Loucy (cell line): Measurements from ENCODE around the gene FGFR2.

Experiments
- H2AFZ ChIP-seq: fragments of 200-600 bp; sonication (generic); 2 replicates; pipeline ENCODE4 v1.6.0; 2016; ENCODE audit warnings: antibody characterized with exemption, mild to moderate bottlenecking, low read length, moderate library complexity
- H3F3A ChIP-seq: fragments of 200-600 bp; 2 replicates; pipeline ENCODE4 v1.6.0; 2016; ENCODE audit warnings: antibody characterized with exemption, low read depth, mild to moderate bottlenecking
- H3K27me3 ChIP-seq: fragments of 200-600 bp; sonication (generic); 2 replicates; pipeline ENCODE4 v1.6.1; 2014; ENCODE audit warnings: low read length, mild to moderate bottlenecking; ENCODE audit not compliant: insufficient read depth, poor library complexity, severe bottlenecking
- H3K36me3 ChIP-seq: fragments of 200-600 bp; sonication (generic); 2 replicates; pipeline ENCODE4 v1.6.1; 2016; ENCODE audit warnings: low read length; ENCODE audit not compliant: insufficient read depth
- H3K4me1 ChIP-seq: fragments of 200-600 bp; sonication (generic); 2 replicates; pipeline ENCODE4 v1.5.1; 2014; ENCODE audit warnings: low read length, mild to moderate bottlenecking; ENCODE audit not compliant: insufficient read depth, poor library complexity, severe bottlenecking
- H3K4me2 ChIP-seq: fragments of 200-600 bp; sonication (generic); 2 replicates; pipeline ENCODE4 v1.6.0; 2014; ENCODE audit warnings: antibody characterized with exemption, low read length, low read depth, mild to moderate bottlenecking; ENCODE audit not compliant: poor library complexity, severe bottlenecking
- H3K4me3 ChIP-seq: fragments of 200-600 bp; sonication (generic); 2 replicates; pipeline ENCODE4 v1.5.1; 2014; ENCODE audit warnings: low read length, mild to moderate bottlenecking, mixed read lengths; ENCODE audit not compliant: poor library complexity, severe bottlenecking
- H3K79me2 ChIP-seq: fragments of 200-600 bp; sonication (generic); 2 replicates; pipeline ENCODE4 v1.6.1; 2014; ENCODE audit warnings: low read length; ENCODE audit not compliant: insufficient read depth
- H3K9ac ChIP-seq: fragments of 200-600 bp; sonication (generic); 2 replicates; pipeline ENCODE4 v1.6.0; 2014; ENCODE audit warnings: mild to moderate bottlenecking, low read depth, low read length, moderate library complexity; ENCODE audit not compliant: poor library complexity, severe bottlenecking
- H3K9me2 ChIP-seq: fragments of 200-600 bp; sonication (generic); replicated peaks from 2 replicates; pipeline ENCODE4 v1.6.1; 2016; ENCODE audit warnings: low read depth, low read length, mixed read lengths
- H3K9me3 ChIP-seq: fragments of 200-600 bp; sonication (generic); 2 replicates; pipeline ENCODE4 v1.6.1; 2014; ENCODE audit warnings: mild to moderate bottlenecking, antibody characterized with exemption, low read length, low read depth; ENCODE audit not compliant: insufficient read depth
- H4K20me1 ChIP-seq: fragments of 200-600 bp; sonication (generic); 2 replicates; pipeline ENCODE4 v1.6.0; 2014; ENCODE audit warnings: antibody characterized with exemption, low read length, mild to moderate bottlenecking; ENCODE audit not compliant: insufficient read depth, poor library complexity, severe bottlenecking
- CTCF ChIP-seq: fragments of 200-600 bp; sonication (generic); conservative IDR thresholded peaks from 2 replicates; pipeline ENCODE4 v1.5.1; 2014; ENCODE audit warnings: mild to moderate bottlenecking, antibody characterized with exemption, low read length
- EZH2phosphoT487 ChIP-seq: fragments of 200-600 bp; IDR thresholded peaks from 2 replicates; pipeline ENCODE4 v1.6.1; 2018; ENCODE audit warnings: antibody characterized with exemption, mild to moderate bottlenecking, moderate library complexity, borderline replicate concordance

FGFR2 gene

DNA sequence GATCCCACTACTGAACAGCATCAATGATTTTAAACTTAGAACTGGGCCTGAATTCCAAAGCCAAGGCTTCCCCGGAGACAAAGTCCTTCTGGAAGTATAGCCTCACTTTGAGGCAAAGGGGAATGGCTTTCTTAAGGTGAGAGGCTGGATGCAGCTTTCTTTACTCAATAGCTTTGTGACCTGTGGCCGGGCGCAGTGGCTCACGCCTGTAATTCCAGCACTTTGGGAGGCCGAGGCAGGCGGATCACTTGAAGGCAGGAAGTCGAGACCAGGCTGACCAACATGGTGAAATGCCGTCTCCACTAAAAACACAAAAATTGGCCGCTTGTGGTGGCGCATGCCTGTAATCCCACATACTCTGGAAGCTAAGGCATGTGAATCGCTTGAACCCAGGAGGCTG, 3.2 kb upstream of the FGFR2 start:
- TF ChIP-seq EZH2phosphoT487 (no peak), CTCF (no peak)
- H4K20me1 ChIP-seq, result no peaks in the 10 kb centered on the region
- H3K4me1 ChIP-seq, result no peaks in the 10 kb centered on the region
- H3K36me3 ChIP-seq, result no peaks in the 10 kb centered on the region
- no peak overlapping the region for H3K4me2 ChIP-seq
- H3K79me2 ChIP-seq, result no peaks in the 10 kb centered on the region
- H3F3A ChIP-seq, result no peaks in the 10 kb centered on the region
- no peak overlapping the region for H2AFZ ChIP-seq
- H3K9me3 ChIP-seq, result no peaks in the 10 kb centered on the region
- no peaks in the 10 kb centered on the region for H3K27me3 ChIP-seq
- H3K9ac ChIP-seq, result no peak overlapping the region
- H3K9me2 ChIP-seq, result no peaks in the 10 kb centered on the region
- H3K4me3 ChIP-seq, result no peak overlapping the region

DNA sequence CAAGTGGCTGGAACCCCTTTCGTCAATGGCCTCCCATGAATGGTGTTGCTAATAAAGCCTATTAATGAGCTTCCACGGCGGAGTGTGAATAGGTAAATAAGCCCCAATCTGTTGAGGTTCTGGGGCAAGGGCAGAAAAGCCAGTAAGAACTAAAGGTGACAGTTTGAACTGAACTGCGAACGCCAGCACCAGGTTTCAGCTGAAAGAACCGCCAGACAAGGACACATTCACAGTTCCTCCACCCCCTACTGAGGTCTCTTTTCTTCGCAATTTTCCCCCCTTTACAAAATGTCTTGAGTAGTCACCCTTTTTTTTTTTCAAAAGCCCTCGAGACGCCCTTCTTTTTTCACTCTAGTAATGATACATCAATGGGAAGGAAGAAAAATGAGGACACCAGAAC, 2.4 kb upstream of the FGFR2 start:
- no peak overlapping the region for H2AFZ ChIP-seq
- TF ChIP-seq EZH2phosphoT487 (no peak), CTCF (no peak)
- no peaks in the 10 kb centered on the region for H3K4me1 ChIP-seq
- H3K36me3 ChIP-seq, result no peaks in the 10 kb centered on the region
- no peak overlapping the region for H3K4me2 ChIP-seq
- no peaks in the 10 kb centered on the region for H3K27me3 ChIP-seq
- H3F3A ChIP-seq, result no peaks in the 10 kb centered on the region
- H3K9me2 ChIP-seq, result no peaks in the 10 kb centered on the region
- H4K20me1 ChIP-seq, result no peaks in the 10 kb centered on the region
- no peak overlapping the region for H3K9ac ChIP-seq
- no peaks in the 10 kb centered on the region for H3K9me3 ChIP-seq
- no peak overlapping the region for H3K4me3 ChIP-seq
- H3K79me2 ChIP-seq, result no peaks in the 10 kb centered on the region

DNA sequence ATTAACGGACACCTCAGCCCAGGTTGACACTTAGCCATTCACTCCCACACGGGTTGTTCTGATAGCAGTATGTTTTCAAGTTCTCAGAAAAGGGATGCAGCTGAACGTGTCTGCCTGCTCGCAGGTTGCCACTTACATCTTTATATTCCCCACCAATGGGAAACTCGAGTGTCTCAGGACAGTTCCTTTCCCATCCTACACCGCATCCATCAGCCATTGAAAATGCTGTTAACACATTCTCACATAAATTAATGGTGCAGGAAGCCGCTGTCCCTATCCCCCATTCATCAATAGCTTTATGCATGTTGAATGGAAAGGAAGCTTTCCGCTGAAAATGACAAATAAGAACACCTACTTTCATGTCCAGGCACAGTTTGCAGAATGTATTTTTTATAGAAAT, 1.7 kb upstream of the FGFR2 start:
- no peaks in the 10 kb centered on the region for H3K9me3 ChIP-seq
- no peak overlapping the region for H3K4me3 ChIP-seq
- no peaks in the 10 kb centered on the region for H3K36me3 ChIP-seq
- H3K9ac ChIP-seq, result no peak overlapping the region
- H2AFZ ChIP-seq, result no peak overlapping the region
- no peaks in the 10 kb centered on the region for H3K9me2 ChIP-seq
- H4K20me1 ChIP-seq, result no peaks in the 10 kb centered on the region
- H3K4me1 ChIP-seq, result no peaks in the 10 kb centered on the region
- H3F3A ChIP-seq, result no peaks in the 10 kb centered on the region
- no peaks in the 10 kb centered on the region for H3K79me2 ChIP-seq
- no peaks in the 10 kb centered on the region for H3K27me3 ChIP-seq
- TF ChIP-seq CTCF (no peak), EZH2phosphoT487 (no peak)
- no peak overlapping the region for H3K4me2 ChIP-seq
